Measurements from ENCODE around the gene ADSS1.
A peak's percentile ranks its signal among the peaks of the same experiment; 100 is the strongest.

The ADSS1 gene

GRCh38 chr14:104723651-104724406 is at the start of gene ADSS1:
Gene ADSS1 (plus strand): TSS chr14:104724229. CDS start chr14:104724271, 42 bp downstream.
- in situ Hi-C loops (cut with HindIII; ENCODE audit: low pct_ligation_motif_present, low pct_unique_long_range_greater_than_20kb, low sequenced_read_pairs), result no loop called here
- peak; percentile 39 for DNase-seq

GRCh38 chr14:104675447-104675846 is 48.6 kb upstream of the ADSS1 start:
- DNase-seq, result no peak

GRCh38 chr14:104676130-104676693 is 47.8 kb upstream of the ADSS1 start:
- DNase-seq, result no peak
- in situ Hi-C loops (cut with HindIII; ENCODE audit: low pct_ligation_motif_present, low pct_unique_long_range_greater_than_20kb, low sequenced_read_pairs), result no loop called here

More at GRCh38 chr14:104675447-104675846, 48.6 kb upstream of the ADSS1 start:
- in situ Hi-C loops (cut with HindIII; ENCODE audit: low pct_ligation_motif_present, low pct_unique_long_range_greater_than_20kb, low sequenced_read_pairs), result no loop called here

- DNase-seq, result no peak
- in situ Hi-C loops (cut with HindIII; ENCODE audit: low pct_ligation_motif_present, low pct_unique_long_range_greater_than_20kb, low sequenced_read_pairs), result no loop called here
These were observed 47.1 kb upstream of the ADSS1 start for GRCh38 chr14:104676694-104677511.

GRCh38 chr14:104677512-104678332 is 46.3 kb upstream of the ADSS1 start:
- DNase-seq, result peak; percentile 78

GRCh38 chr14:104678346-104678745 is 45.7 kb upstream of the ADSS1 start:
- in situ Hi-C loops (cut with HindIII; ENCODE audit: low pct_ligation_motif_present, low pct_unique_long_range_greater_than_20kb, low sequenced_read_pairs), result no loop called here
- peak; percentile 37 for DNase-seq

More at GRCh38 chr14:104677512-104678332, 46.3 kb upstream of the ADSS1 start:
- in situ Hi-C loops (cut with HindIII; ENCODE audit: low pct_ligation_motif_present, low pct_unique_long_range_greater_than_20kb, low sequenced_read_pairs), result no loop called here

- in situ Hi-C loops (cut with HindIII; ENCODE audit: low pct_ligation_motif_present, low pct_unique_long_range_greater_than_20kb, low sequenced_read_pairs), result no loop called here
- DNase-seq, result no peak
These were observed 44.9 kb upstream of the ADSS1 start for GRCh38 chr14:104678901-104679705.

GRCh38 chr14:104680056-104680805 is 43.8 kb upstream of the ADSS1 start:
- peak; percentile 73 for DNase-seq

GRCh38 chr14:104680806-104681688 is 43.0 kb upstream of the ADSS1 start:
- in situ Hi-C loops (cut with HindIII; ENCODE audit: low pct_ligation_motif_present, low pct_unique_long_range_greater_than_20kb, low sequenced_read_pairs), result no loop called here
- DNase-seq, result peak; percentile 76

More at GRCh38 chr14:104680056-104680805, 43.8 kb upstream of the ADSS1 start:
- in situ Hi-C loops (cut with HindIII; ENCODE audit: low pct_ligation_motif_present, low pct_unique_long_range_greater_than_20kb, low sequenced_read_pairs), result no loop called here

GRCh38 chr14:104681689-104682074 is 42.3 kb upstream of the ADSS1 start:
- in situ Hi-C loops (cut with HindIII; ENCODE audit: low pct_ligation_motif_present, low pct_unique_long_range_greater_than_20kb, low sequenced_read_pairs), result no loop called here
- DNase-seq, result peak; percentile 82

- in situ Hi-C loops (cut with HindIII; ENCODE audit: low pct_ligation_motif_present, low pct_unique_long_range_greater_than_20kb, low sequenced_read_pairs), result no loop called here
These were observed 41.9 kb upstream of the ADSS1 start for GRCh38 chr14:104682107-104682593.

GRCh38 chr14:104683653-104684448 is 40.2 kb upstream of the ADSS1 start:
- in situ Hi-C loops (cut with HindIII; ENCODE audit: low pct_ligation_motif_present, low pct_unique_long_range_greater_than_20kb, low sequenced_read_pairs), result no loop called here
- no peak for DNase-seq

More at GRCh38 chr14:104682107-104682593, 41.9 kb upstream of the ADSS1 start:
- DNase-seq, result no peak

GRCh38 chr14:104684449-104684821 is 39.6 kb upstream of the ADSS1 start:
- DNase-seq, result no peak
- in situ Hi-C loops (cut with HindIII; ENCODE audit: low pct_ligation_motif_present, low pct_unique_long_range_greater_than_20kb, low sequenced_read_pairs), result no loop called here

GRCh38 chr14:104685216-104685997 is 38.6 kb upstream of the ADSS1 start:
- in situ Hi-C loops (cut with HindIII; ENCODE audit: low pct_ligation_motif_present, low pct_unique_long_range_greater_than_20kb, low sequenced_read_pairs), result no loop called here
- no peak for DNase-seq

All from ACHN (cell line).